ENCODE results near the gene BRCC3.

Gene BRCC3

GRCh38 chrX:155028129-155028528, 43.2 kb upstream of the BRCC3 start:
- Histone ChIP-seq H3K4me2 (ENCODE audit: low read depth, low read length) (peak overlapping the region; percentile 70), H3K9me2 (replicated peaks; ENCODE audit: insufficient read depth, low read length) (no peaks in the 10 kb centered on the region), H4K20me1 (ENCODE audit: insufficient read depth, low read length) (no peaks in the 10 kb centered on the region), H3K9ac (ENCODE audit: low read length) (peak overlapping the region; percentile 88; the same call in 1 of the 2 replicates), H3K27me3 (replicated peaks; ENCODE audit: insufficient read depth, low read length) (no peaks in the 10 kb centered on the region), H3K4me1 (ENCODE audit: low read length) (no peaks in the 10 kb centered on the region), H3F3A (ENCODE audit: insufficient read depth, low read length) (peaks cover 12% of the 10 kb centered on the region; the same call in 1 of the 2 replicates), H3K9me3 (replicated peaks; ENCODE audit: insufficient read depth, low read length) (no peaks in the 10 kb centered on the region), H2AFZ (ENCODE audit: low read length) (no peak overlapping the region), H3K4me3 (ENCODE audit: low read length) (peak overlapping the region; percentile 86), H3K27ac (ENCODE audit: low read length) (peak overlapping the region; percentile 94; the same call in 1 of the 2 replicates), H3K36me3 (replicated peaks; ENCODE audit: insufficient read depth, low read length) (no peaks in the 10 kb centered on the region), H3K79me2 (ENCODE audit: low read length) (peaks cover 34% of the 10 kb centered on the region)
- DNase-seq, result no peak
- TF ChIP-seq, protein P1, sequence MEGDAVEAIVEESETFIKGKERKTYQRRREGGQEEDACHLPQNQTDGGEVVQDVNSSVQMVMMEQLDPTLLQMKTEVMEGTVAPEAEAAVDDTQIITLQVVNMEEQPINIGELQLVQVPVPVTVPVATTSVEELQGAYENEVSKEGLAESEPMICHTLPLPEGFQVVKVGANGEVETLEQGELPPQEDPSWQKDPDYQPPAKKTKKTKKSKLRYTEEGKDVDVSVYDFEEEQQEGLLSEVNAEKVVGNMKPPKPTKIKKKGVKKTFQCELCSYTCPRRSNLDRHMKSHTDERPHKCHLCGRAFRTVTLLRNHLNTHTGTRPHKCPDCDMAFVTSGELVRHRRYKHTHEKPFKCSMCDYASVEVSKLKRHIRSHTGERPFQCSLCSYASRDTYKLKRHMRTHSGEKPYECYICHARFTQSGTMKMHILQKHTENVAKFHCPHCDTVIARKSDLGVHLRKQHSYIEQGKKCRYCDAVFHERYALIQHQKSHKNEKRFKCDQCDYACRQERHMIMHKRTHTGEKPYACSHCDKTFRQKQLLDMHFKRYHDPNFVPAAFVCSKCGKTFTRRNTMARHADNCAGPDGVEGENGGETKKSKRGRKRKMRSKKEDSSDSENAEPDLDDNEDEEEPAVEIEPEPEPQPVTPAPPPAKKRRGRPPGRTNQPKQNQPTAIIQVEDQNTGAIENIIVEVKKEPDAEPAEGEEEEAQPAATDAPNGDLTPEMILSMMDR (IDR thresholded peaks at IDR 0.05; ENCODE audit: low read length), result peak; percentile 5; the same call in 1 of the 2 replicates
- no peak for TF ChIP-seq EZH2 (optimal IDR thresholded peaks at IDR 0.05; ENCODE audit: low read depth, low read length)

GRCh38 chrX:155028877-155029291, 42.4 kb upstream of the BRCC3 start:
- no peak overlapping the region for H3K9ac ChIP-seq (ENCODE audit: low read length)
- H3K79me2 ChIP-seq (ENCODE audit: low read length), result peaks cover 34% of the 10 kb centered on the region
- H3F3A ChIP-seq (ENCODE audit: insufficient read depth, low read length), result peaks cover 12% of the 10 kb centered on the region; the same call in 1 of the 2 replicates
- no peak overlapping the region for H3K4me2 ChIP-seq (ENCODE audit: low read depth, low read length)
- no peak for DNase-seq
- H3K9me3 ChIP-seq (replicated peaks; ENCODE audit: insufficient read depth, low read length), result no peaks in the 10 kb centered on the region
- no peaks in the 10 kb centered on the region for H3K9me2 ChIP-seq (replicated peaks; ENCODE audit: insufficient read depth, low read length)
- H2AFZ ChIP-seq (ENCODE audit: low read length), result no peak overlapping the region
- TF ChIP-seq EZH2 (optimal IDR thresholded peaks at IDR 0.05; ENCODE audit: low read depth, low read length), result no peak
- no peak for TF ChIP-seq EZH2phosphoT487 (IDR thresholded peaks at IDR 0.05; ENCODE audit: low read length)
- TF ChIP-seq, protein P1 (IDR thresholded peaks at IDR 0.05; ENCODE audit: low read length), result no peak
- no peaks in the 10 kb centered on the region for H4K20me1 ChIP-seq (ENCODE audit: insufficient read depth, low read length)
- H3K27ac ChIP-seq (ENCODE audit: low read length), result no peak overlapping the region
- no peaks in the 10 kb centered on the region for H3K27me3 ChIP-seq (replicated peaks; ENCODE audit: insufficient read depth, low read length)
- no peaks in the 10 kb centered on the region for H3K36me3 ChIP-seq (replicated peaks; ENCODE audit: insufficient read depth, low read length)
- H3K4me3 ChIP-seq (ENCODE audit: low read length), result no peak overlapping the region
- no peaks in the 10 kb centered on the region for H3K4me1 ChIP-seq (ENCODE audit: low read length)

- Histone ChIP-seq H4K20me1 (ENCODE audit: insufficient read depth, low read length) (no peaks in the 10 kb centered on the region), H3F3A (ENCODE audit: insufficient read depth, low read length) (peaks cover 7% of the 10 kb centered on the region; the same call in 1 of the 2 replicates), H3K4me3 (ENCODE audit: low read length) (no peak overlapping the region), H3K4me1 (ENCODE audit: low read length) (no peaks in the 10 kb centered on the region), H3K27me3 (replicated peaks; ENCODE audit: insufficient read depth, low read length) (no peaks in the 10 kb centered on the region), H3K9me3 (replicated peaks; ENCODE audit: insufficient read depth, low read length) (no peaks in the 10 kb centered on the region), H3K79me2 (ENCODE audit: low read length) (peaks cover 34% of the 10 kb centered on the region), H3K9me2 (replicated peaks; ENCODE audit: insufficient read depth, low read length) (no peaks in the 10 kb centered on the region), H2AFZ (ENCODE audit: low read length) (no peak overlapping the region), H3K36me3 (replicated peaks; ENCODE audit: insufficient read depth, low read length) (no peaks in the 10 kb centered on the region), H3K27ac (ENCODE audit: low read length) (no peak overlapping the region), H3K4me2 (ENCODE audit: low read depth, low read length) (no peak overlapping the region), H3K9ac (ENCODE audit: low read length) (no peak overlapping the region)
- TF ChIP-seq EZH2 (optimal IDR thresholded peaks at IDR 0.05; ENCODE audit: low read depth, low read length), result no peak
- TF ChIP-seq, protein P1 (IDR thresholded peaks at IDR 0.05; ENCODE audit: low read length), result no peak
- no peak for TF ChIP-seq EZH2phosphoT487 (IDR thresholded peaks at IDR 0.05; ENCODE audit: low read length)
- no peak for DNase-seq
Measured at GRCh38 chrX:155031657-155032056, 39.7 kb upstream of the BRCC3 start.

Measured in MM.1S (cell line).